Spinal cord (tissue), 10 donors: ENCODE results near the gene ANO1. TPM values are rescaled to one million over a fixed set of nuclear protein-coding genes. Genes with fewer than 3 reads are reported as not detected.
A peak's percentile ranks its signal among the peaks of the same experiment; 100 is the strongest.
"Not testable (repeated sequence)": the region's sequence is repeated elsewhere in the genome, so short reads cannot be mapped to it uniquely, and the experiment has no call there.

ENCODE experiments used
- DNase-seq, 6 donors: peaks; one replicate each; pipeline versions ENCODE4 v3.0.0 to v3.0.0-alpha.2; 2013 to 2015; ENCODE audit warnings: low spot score in 6 of 6, low read depth in 4 of 6
- H3K27ac ChIP-seq: one replicate; pipeline ENCODE4 v1.5.1; 2013; ENCODE audit warnings: low read depth, low read length, control low read depth
- H3K27me3 ChIP-seq: one replicate; pipeline ENCODE4 v1.6.1; 2013; ENCODE audit warnings: low read length; ENCODE audit not compliant: control insufficient read depth, insufficient read depth
- H3K36me3 ChIP-seq: one replicate; pipeline ENCODE4 v1.6.1; 2013; ENCODE audit warnings: low read length; ENCODE audit not compliant: control insufficient read depth, insufficient read depth
- H3K4me1 ChIP-seq: one replicate; pipeline ENCODE4 v1.6.1; 2013; ENCODE audit warnings: low read length; ENCODE audit not compliant: control insufficient read depth, insufficient read depth
- H3K4me3 ChIP-seq: one replicate; pipeline ENCODE4 v1.5.1; 2013; ENCODE audit warnings: low read depth, low read length, control low read depth
- H3K9me3 ChIP-seq: one replicate; pipeline ENCODE4 v1.6.1; 2013; ENCODE audit warnings: low read length; ENCODE audit not compliant: control insufficient read depth, insufficient read depth
- WGBS: methylation state at CpG from one replicate; pipeline ENCODE4 v1.1.5; 2013; ENCODE audit warnings: missing lambda C conversion rate; ENCODE audit not compliant: insufficient coverage; 5-methylcytosine and 5-hydroxymethylcytosine counted together
- polyA plus RNA-seq, 2 donors: library from polyadenylated mRNA; unstranded; fragments of 120-200 nt; gene quantifications; one replicate each; pipeline ENCODE4 v1.2.1, GENCODE V29; 2013; ENCODE audit not compliant: insufficient read length in 2 of 2
- total RNA-seq, 2 donors: library from RNA; depleted of rRNA in 1 of 2; stranded (reverse); fragments of 120-200 nt in 1 of 2; fragments of >200 nt in 1 of 2; gene quantifications; one replicate each; pipeline versions ENCODE4 v1.2.3 to v1.2.4, GENCODE V29; 2013 to 2014
- donor health status: healthy.

ANO1 gene
- total and polyA plus RNA-seq, 4 donors = 2.6 to 3.6 (median 2.8) TPM

DNA sequence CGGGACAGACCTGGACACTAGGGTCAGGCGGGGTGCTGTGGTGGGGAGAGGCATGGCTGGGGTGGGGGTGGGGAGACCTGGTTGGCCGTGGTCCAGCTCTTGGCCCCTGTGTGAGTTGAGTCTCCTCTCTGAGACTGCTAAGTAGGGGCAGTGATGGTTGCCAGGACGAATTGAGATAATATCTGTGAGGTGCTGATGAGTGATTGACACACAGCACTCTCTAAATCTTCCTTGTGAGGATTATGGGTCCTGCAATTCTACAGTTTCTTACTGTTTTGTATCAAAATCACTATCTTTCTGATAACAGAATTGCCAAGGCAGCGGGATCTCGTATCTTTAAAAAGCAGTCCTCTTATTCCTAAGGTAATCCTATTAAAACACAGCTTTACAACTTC is 128.9 kb downstream of the ANO1 start:
- Histone ChIP-seq H3K9me3 (no peaks in the 10 kb centered on the region), H3K27ac (no peak overlapping the region), H3K4me3 (no peak overlapping the region), H3K4me1 (peaks cover 36% of the 10 kb centered on the region), H3K27me3 (no peaks in the 10 kb centered on the region), H3K36me3 (peaks cover 45% of the 10 kb centered on the region)
- DNase-seq = no peak
- WGBS = 92% methylated on average over 2 of the region's 6 CpGs

DNA sequence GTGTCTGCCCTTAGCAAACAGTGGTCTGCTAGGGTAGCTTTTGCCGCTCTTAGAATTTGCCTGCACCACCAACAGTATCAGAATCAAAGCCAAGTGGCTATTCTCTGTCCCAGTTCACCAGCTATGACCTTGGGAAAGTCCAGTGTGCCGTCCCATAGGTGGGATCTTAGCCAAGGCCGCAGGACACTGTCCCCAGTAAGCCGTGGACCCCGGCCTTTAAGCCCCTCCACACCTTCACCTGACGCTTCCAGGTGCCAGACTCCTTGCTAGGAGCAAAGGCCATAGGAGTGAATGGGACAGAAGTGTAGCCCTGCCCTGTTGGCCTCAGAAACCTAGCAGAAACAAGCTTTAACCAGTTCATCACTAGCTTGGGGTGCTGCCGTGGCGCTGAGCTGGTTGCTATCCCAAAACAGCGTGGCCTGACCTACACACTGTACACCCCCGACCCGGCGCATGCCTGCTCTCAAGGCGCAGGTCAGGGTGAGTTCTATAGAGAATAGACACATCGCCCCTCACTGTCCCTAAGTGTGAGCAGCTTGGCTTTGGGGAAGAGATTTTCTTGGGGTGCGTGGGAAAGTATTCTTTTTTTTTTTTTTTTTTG is 129.5 kb downstream of the ANO1 start:
- no peak overlapping the region for H3K4me3 ChIP-seq
- 95% methylated on average over 5 of the region's 15 CpGs for WGBS
- no peaks in the 10 kb centered on the region for H3K27me3 ChIP-seq
- no peak for DNase-seq
- H3K27ac ChIP-seq = no peak overlapping the region
- H3K4me1 ChIP-seq = peaks cover 39% of the 10 kb centered on the region
- peaks cover 45% of the 10 kb centered on the region for H3K36me3 ChIP-seq
- no peaks in the 10 kb centered on the region for H3K9me3 ChIP-seq

DNA sequence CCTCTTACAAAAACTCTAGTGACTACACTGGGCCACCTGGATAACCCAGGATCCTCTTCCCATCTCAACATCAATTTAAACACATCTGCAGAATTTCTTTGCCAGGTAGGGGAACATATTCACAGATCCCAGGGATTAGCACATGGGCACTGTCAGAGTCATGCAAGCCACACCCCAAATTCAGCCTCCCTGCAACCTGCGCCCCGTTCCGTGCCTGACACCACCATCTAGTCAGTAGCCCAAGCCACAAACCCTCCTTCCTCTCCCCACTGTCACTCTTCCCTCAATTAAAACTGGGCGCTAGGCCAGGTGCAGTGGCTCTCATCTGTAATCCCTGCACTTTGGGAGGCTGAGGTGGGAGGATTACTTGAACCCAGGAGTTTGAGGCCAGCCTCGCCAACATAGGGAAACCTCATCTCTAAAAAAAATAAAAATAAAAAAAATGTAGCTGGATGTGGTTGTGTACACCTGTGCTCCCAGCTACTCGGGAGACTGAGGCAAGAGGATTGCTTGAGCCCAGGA is 131.3 kb downstream of the ANO1 start:
- 100% methylated on average over 4 of the region's 6 CpGs for WGBS
- no peak for DNase-seq
- Histone ChIP-seq H3K4me3 (no peak overlapping the region), H3K9me3 (no peaks in the 10 kb centered on the region), H3K4me1 (peaks cover 29% of the 10 kb centered on the region), H3K27me3 (no peaks in the 10 kb centered on the region), H3K36me3 (peaks cover 45% of the 10 kb centered on the region), H3K27ac (no peak overlapping the region)

DNA sequence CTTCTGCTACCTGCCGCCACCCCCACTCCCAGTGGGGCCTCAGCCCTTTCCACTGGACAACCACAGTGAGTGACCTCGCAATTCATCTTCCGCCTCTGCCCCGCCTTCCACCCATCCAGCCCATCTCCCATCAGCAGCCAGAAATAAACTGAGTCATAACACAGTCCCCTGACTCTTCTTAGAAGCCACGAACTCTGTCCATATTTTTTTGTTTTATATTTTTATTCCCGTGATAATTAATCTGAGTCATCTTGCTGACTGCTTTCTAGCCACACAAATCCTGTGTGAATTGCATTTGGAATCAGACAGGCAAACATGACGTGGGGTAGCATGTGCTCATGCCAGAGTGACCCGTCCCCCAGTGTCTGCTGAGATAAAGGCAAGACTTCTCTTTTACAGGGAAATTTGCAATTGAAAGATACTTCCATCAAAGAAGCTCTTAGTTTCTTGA is 132.0 kb downstream of the ANO1 start:
- H3K27ac ChIP-seq = no peak overlapping the region
- H3K4me3 ChIP-seq = no peak overlapping the region
- H3K4me1 ChIP-seq = peaks cover 22% of the 10 kb centered on the region
- no peaks in the 10 kb centered on the region for H3K27me3 ChIP-seq
- WGBS = 68% methylated on average over 4 of the region's 8 CpGs
- H3K9me3 ChIP-seq = no peaks in the 10 kb centered on the region
- DNase-seq = peak in 1 of 6 donors; percentile 57
- peaks cover 42% of the 10 kb centered on the region for H3K36me3 ChIP-seq

DNA sequence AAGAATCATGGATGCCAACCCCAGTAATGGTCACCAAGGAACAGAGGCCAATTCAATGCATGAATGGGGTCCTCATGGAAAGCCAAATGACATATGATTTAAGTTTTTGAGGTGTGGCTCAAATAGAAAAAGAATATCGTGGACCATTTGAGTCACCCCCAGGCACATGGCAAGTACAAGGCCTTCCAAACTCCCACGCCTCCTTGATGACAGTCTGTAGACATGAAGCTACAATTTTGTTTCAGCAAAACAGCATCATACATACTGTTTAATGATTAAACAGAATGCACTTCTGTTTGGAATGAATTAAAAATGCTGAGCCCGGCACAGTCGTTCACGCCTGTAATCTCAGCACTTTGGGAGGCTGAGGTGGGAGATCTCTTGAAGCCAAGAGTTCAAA is 132.4 kb downstream of the ANO1 start:
- WGBS = no CpG with 5 or more reads among the region's 5 CpGs
- H3K27ac ChIP-seq = no peak overlapping the region
- no peaks in the 10 kb centered on the region for H3K9me3 ChIP-seq
- no peak overlapping the region for H3K4me3 ChIP-seq
- peaks cover 22% of the 10 kb centered on the region for H3K4me1 ChIP-seq
- no peaks in the 10 kb centered on the region for H3K27me3 ChIP-seq
- DNase-seq = peak in 1 of 6 donors; percentile 34
- peaks cover 38% of the 10 kb centered on the region for H3K36me3 ChIP-seq

DNA sequence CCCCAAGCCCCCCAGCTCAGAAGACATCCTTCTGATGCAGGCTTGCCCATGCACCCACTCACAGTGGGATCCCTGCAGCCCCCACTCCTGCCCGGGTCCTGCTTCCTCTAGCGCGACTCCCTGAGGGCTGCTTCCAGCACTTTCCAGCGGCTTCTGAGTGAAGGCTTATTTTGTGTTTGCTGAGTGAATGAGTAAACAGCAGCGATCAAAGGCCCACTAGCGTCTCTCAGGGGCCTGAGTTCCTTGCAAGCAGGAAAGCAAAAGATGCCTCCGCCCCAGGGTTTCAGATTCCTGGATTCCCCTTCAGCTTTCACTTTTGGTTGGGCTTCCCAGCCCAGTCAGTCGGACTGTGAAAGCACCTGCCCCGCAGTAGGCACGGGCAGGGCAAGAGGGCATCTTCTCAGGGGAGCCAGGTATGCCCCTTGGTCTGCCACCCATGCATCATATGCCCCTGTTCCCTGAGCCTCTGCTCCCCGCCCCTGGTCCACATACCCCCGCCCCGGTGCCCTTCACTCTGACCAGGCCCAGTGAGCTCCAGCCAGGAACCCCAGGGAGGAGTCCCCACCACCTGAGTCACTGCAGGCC is 134.2 kb downstream of the ANO1 start:
- WGBS = 74% methylated on average over 10 of the region's 13 CpGs
- Histone ChIP-seq H3K4me3 (no peak overlapping the region), H3K4me1 (peaks cover 19% of the 10 kb centered on the region), H3K36me3 (peaks cover 21% of the 10 kb centered on the region), H3K9me3 (no peaks in the 10 kb centered on the region), H3K27me3 (no peaks in the 10 kb centered on the region), H3K27ac (no peak overlapping the region)
- no peak for DNase-seq

DNA sequence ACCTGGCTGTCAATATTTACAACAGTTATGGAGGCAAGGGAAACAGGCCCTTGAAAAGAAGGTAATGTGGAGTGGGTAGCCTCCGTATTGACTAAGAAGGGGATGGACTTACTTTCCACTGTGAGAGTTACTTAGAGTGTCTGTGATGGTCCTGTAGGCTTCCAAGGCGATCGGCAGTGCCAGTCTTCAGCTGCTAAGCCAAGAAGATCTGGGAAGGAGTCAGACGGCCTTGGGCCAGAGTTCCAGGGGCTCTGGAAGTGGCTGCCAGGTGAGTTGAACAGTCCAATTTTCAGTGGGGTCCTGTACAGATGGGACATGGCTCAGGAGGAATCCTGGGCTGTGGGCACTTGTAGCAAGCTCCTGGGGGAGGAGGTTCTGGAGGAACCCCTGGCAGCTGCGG is 139.3 kb downstream of the ANO1 start:
- H3K36me3 ChIP-seq, H3K9me3 ChIP-seq, H3K27ac ChIP-seq, DNase-seq, H3K4me1 ChIP-seq, H3K27me3 ChIP-seq, H3K4me3 ChIP-seq: not testable (repeated sequence)
- WGBS = 82% methylated on average over 4 of the region's 5 CpGs

DNA sequence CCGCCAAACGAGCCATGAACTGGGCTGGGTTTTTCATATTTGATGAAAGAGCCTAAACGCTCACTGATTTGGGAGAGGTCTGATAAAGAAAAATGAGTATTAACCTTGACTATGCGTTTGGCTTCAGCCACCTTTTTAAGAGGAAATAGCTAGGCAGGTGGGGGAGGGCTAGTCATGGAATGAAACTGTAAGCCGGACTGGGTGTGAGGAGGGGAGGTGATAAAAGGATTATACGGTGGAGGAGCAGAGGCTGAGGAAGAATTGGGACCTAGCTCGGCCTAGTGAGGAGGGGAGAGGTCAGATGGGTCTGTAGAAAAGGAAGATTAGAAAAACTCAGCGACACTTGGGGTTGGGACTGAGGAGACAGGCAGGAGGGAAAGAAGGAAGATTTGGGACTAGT is 140.0 kb downstream of the ANO1 start:
- not testable (repeated sequence) for H3K9me3 ChIP-seq, H3K4me1 ChIP-seq, DNase-seq, H3K27ac ChIP-seq, H3K36me3 ChIP-seq, H3K27me3 ChIP-seq, H3K4me3 ChIP-seq
- 74% methylated on average over 6 of the region's 8 CpGs for WGBS

DNA sequence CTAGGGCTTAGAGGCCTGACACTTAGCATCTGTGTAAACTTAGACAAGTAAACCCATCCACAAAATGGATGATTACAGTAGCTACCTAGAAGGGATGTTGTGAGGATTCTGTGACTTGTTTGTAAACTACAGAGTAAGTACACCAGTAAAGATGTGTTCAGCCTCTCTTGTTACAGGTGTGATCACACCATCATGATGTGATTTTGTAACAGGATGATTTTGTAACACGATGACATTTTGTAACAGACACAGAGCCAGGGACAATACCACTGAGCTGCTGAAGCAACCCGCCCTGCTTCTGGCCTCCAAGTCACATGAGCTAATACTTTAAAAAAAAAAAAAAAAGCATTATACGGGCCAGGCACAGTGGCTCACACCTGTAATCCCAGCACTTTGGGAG is 142.0 kb downstream of the ANO1 start:
- Histone ChIP-seq H3K27ac (no peak overlapping the region), H3K36me3 (no peaks in the 10 kb centered on the region), H3K4me3 (no peak overlapping the region), H3K27me3 (no peaks in the 10 kb centered on the region), H3K4me1 (no peaks in the 10 kb centered on the region), H3K9me3 (no peaks in the 10 kb centered on the region)
- no peak for DNase-seq
- WGBS = 80% methylated on average over 2 of the region's 3 CpGs

DNA sequence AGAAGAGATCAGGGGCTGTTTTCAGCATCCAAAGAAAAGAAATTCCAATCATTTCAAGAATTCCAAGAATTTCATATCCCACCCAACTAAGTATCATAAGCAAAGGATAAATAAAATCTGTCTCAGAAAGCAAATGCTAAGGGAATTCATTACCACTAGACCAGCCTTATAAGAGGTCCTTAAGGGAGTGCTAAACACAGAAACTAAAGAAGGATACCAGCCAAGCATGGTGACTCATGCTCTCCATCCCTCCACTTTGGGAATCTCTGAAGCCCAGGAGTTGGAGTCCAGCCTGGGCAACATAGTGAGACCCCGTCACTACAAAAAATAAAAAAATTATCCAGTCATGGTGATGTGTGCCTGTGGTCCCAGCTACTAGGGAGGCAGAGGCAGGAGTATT is 142.8 kb downstream of the ANO1 start:
- Histone ChIP-seq H3K4me3 (no peak overlapping the region), H3K27ac (no peak overlapping the region)

More for the DNA sequence above, 142.8 kb downstream of the ANO1 start:
- no peaks in the 10 kb centered on the region for H3K9me3 ChIP-seq
- H3K27me3 ChIP-seq = no peaks in the 10 kb centered on the region
- WGBS = no CpG with 5 or more reads among the region's 1 CpG
- peaks cover 4% of the 10 kb centered on the region for H3K4me1 ChIP-seq
- no peaks in the 10 kb centered on the region for H3K36me3 ChIP-seq
- DNase-seq = no peak
